ENCODE results near the gene INPP1. TPM values are rescaled to one million over a fixed set of nuclear protein-coding genes. Genes with fewer than 3 reads are reported as not detected.

The INPP1 gene
- total RNA-seq, 1 experiment from 2014 or later, result 4.3 TPM

- Histone ChIP-seq H3K4me1 (ENCODE audit: insufficient read depth, low read length) (no peaks in the 10 kb centered on the region), H3T11ph (ENCODE audit: low read length) (no peak overlapping the region), H3K18ac (ENCODE audit: insufficient read length, low read depth, low read length) (no peak overlapping the region), H3K14ac (ENCODE audit: insufficient read depth, low read length) (no peak overlapping the region), H4K91ac (ENCODE audit: insufficient read length, low read depth, low read length) (no peak overlapping the region), H3K27me3 (ENCODE audit: insufficient read depth, low read length) (no peaks in the 10 kb centered on the region), H2BK12ac (ENCODE audit: insufficient read length, low read depth, low read length) (no peak overlapping the region), H3K4ac (ENCODE audit: low read depth, low read length) (no peak overlapping the region), H2BK5ac (ENCODE audit: insufficient read length, low read length) (no peak overlapping the region), H4K5ac (ENCODE audit: insufficient read length, low read depth, low read length) (no peak overlapping the region), H3K23ac (ENCODE audit: insufficient read length, low read depth, low read length) (no peak overlapping the region), H3K9ac (ENCODE audit: extremely low read depth, insufficient read length, low read length) (no peak overlapping the region), H3K27ac (ENCODE audit: insufficient read length, low read depth, low read length) (no peak overlapping the region), H2BK120ac (ENCODE audit: low read depth, low read length, poor library complexity, severe bottlenecking) (no peak overlapping the region), H3K4me2 (ENCODE audit: insufficient read depth, insufficient read length, low read length) (no peak overlapping the region), H3K23me2 (ENCODE audit: insufficient read length, low read depth, low read length, poor library complexity, severe bottlenecking) (no peaks in the 10 kb centered on the region), H3K9me3 (ENCODE audit: control insufficient read depth, low read depth, low read length) (no peaks in the 10 kb centered on the region), H2AFZ (ENCODE audit: low read length) (no peak overlapping the region), H4K20me1 (ENCODE audit: control insufficient read depth, insufficient read depth, insufficient read length) (no peaks in the 10 kb centered on the region), H3K56ac (ENCODE audit: insufficient read length, low read depth, low read length) (no peak overlapping the region), H2BK20ac (ENCODE audit: low read depth, low read length, poor library complexity, severe bottlenecking) (no peak overlapping the region), H3K79me2 (ENCODE audit: insufficient read depth, low read length) (no peaks in the 10 kb centered on the region), H4K8ac (replicated peaks; ENCODE audit: insufficient read length, low read depth, low read length) (no peak overlapping the region), H2AK5ac (ENCODE audit: insufficient read length, low read length) (no peak overlapping the region), H3K79me1 (ENCODE audit: insufficient read depth, low read depth, low read length, poor library complexity, severe bottlenecking) (no peaks in the 10 kb centered on the region), H2BK15ac (ENCODE audit: low read depth, low read length) (no peak overlapping the region)
- H3K4me3 Mint-ChIP-seq, result no peak overlapping the region
- H3K27me3 Mint-ChIP-seq (ENCODE audit: low read depth), result no peaks in the 10 kb centered on the region; the same call in 1 of the 2 replicates
- DNase-seq, result no peak
- H3K36me3 Mint-ChIP-seq (ENCODE audit: insufficient read depth in 1 of 3, low read depth in 3 of 3), result no peaks in the 10 kb centered on the region
- no peaks in the 10 kb centered on the region for H3K4me1 Mint-ChIP-seq
- no peak overlapping the region for H3K27ac Mint-ChIP-seq
- H3K9me3 Mint-ChIP-seq, result no peaks in the 10 kb centered on the region; a peak in 1 of 5 replicates
- no CpG with 5 or more reads among the region's 6 CpGs for WGBS (ENCODE audit: extremely low coverage, insufficient read length, low lambda C conversion rate)
- TF ChIP-seq CTCF (conservative IDR thresholded peaks at IDR 0.05), result no peak
Observed at GRCh38 chr2:190378880-190379237, 35.5 kb downstream of the INPP1 start.

Measured in H9 (cell line).